T-helper 17 cell (primary cell): ENCODE measurements around the gene PRPS2. TPM values are rescaled to one million over a fixed set of nuclear protein-coding genes. Genes with fewer than 3 reads are reported as not detected.
A peak's percentile ranks its signal among the peaks of the same experiment; 100 is the strongest.

Source experiments
- ATAC-seq: fragments of 150-1000 bp; cut with Tn5 transposase; 2 replicates; pipeline ENCODE4 v1.10.0; 2021; ENCODE audit warnings: mild to moderate bottlenecking, moderate library complexity
- DNase-seq, 3 donors: peaks; one replicate each; pipeline versions ENCODE4 v3.0.0 to v3.0.0-alpha.2; 2020 to 2021
- H3K9me3 ChIP-seq: one replicate; pipeline ENCODE4 v1.7.0; 2013; ENCODE audit warnings: low read length, mild to moderate bottlenecking; ENCODE audit not compliant: control insufficient read depth, poor library complexity, severe bottlenecking
- H3K27ac Mint-ChIP-seq: one replicate; pipeline ENCODE4 v1.8.0; 2022; ENCODE audit warnings: mild to moderate bottlenecking, moderate library complexity, mixed read lengths
- H3K27me3 Mint-ChIP-seq: one replicate; pipeline ENCODE4 v1.8.0; 2022; ENCODE audit warnings: mixed read lengths
- H3K36me3 Mint-ChIP-seq: one replicate; pipeline ENCODE4 v1.8.0; 2022; ENCODE audit warnings: low read depth, mixed read lengths
- H3K4me1 Mint-ChIP-seq: one replicate; pipeline ENCODE4 v1.8.0; 2022; ENCODE audit warnings: mild to moderate bottlenecking, mixed read lengths
- H3K4me3 Mint-ChIP-seq: one replicate; pipeline ENCODE4 v1.8.0; 2022; ENCODE audit warnings: mild to moderate bottlenecking, moderate library complexity, mixed read lengths
- total RNA-seq, 4 donors: library from RNA in 2 of 4; stranded (reverse) in 2 of 4; gene quantifications; one replicate each; pipeline ENCODE4 v1.2.3 and lab custom pipeline; 2022 to 2026

The PRPS2 gene
- total RNA-seq (10 to 100 TPM; 16.8 to 21.3 TPM), total RNA-seq (lab: John Stamatoyannopoulos, UW) (17.8 to 36.6 reads per million in 2 donors)

DNA sequence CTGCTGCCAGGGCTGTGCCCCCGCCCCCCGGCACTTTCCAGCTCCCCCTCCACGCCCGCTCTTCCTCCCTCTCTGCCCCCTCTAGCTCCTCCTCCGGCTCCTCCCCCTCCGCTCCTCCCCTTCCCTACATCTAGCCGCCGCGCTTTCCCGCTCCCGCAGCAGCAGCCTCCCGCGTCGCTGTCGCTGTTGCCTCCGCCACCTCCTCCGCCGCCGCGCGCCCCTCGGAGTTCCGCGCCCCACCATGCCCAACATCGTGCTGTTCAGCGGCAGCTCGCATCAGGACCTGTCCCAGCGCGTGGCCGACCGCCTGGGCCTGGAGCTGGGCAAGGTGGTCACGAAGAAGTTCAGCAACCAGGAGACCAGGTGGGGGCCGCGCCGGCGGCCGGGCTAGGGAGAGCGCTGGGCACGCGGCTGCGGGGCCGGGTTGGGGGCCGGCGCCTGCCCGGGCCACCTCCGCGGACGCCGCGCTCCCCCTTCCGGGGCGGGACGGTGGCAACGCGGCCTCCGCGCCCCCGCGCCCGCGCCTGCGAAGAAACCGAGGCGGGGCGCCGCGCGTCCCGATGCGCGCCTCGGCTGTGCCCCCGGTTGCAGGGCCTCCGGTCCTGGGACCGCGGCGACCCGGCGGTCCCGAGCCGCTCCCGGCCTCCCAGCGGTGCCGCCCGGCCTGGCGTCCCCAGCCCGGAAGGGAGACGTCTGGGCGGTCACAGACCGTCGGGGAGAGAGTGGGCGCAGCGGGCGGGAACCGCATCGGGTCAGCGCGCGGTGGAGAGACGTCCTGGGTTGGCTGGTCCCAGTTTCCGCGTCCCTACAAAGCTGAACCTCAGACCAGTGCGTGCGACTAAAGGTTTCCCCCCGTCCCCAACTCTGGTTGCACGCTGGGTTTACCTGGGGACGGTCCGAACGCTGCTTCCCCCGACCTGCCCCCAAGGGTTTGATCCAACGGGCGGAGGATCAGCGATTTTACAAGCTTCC lies at the start of gene PRPS2:
TSS of gene PRPS2 (plus strand) at position 156 of the 972 bp plus-strand sequence. CDS start at position 242, 86 bp downstream.
- H3K4me3 Mint-ChIP-seq: peak within 1 kb of the TSS; percentile 87
- peak; percentile 94 for ATAC-seq

DNA sequence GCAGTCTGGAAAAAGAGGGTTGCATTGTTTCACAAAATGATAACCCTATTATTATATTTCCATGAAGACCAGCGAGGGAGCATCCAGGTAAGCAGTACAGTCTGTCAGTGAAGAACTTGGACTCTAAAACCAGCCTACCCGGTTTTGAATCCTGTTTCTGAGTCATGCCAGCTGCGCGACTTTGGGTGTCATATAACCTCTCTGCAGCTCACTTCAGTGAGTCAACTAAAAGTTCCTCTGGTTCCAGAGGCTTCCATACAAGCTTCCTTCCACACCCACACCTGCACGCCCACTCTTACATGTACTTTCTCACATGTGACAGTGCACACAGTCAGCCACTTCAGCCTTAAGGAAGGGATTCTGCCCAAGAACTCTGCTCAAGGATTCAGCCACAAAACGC lies 49.8 kb upstream of the PRPS2 start:
- ATAC-seq: no peak

More for the DNA sequence above, at the start of gene PRPS2:
- Mint-ChIP-seq H3K27me3 (no peaks in the 10 kb centered on the region), H3K36me3 (no peaks in the 10 kb centered on the region), H3K4me1 (peaks cover 7% of the 10 kb centered on the region), H3K27ac (peak within 1 kb of the TSS; percentile 78)
- no peaks in the 10 kb centered on the region for H3K9me3 ChIP-seq
- DNase-seq: peak; percentile 27 to 59 (median 55)

DNA sequence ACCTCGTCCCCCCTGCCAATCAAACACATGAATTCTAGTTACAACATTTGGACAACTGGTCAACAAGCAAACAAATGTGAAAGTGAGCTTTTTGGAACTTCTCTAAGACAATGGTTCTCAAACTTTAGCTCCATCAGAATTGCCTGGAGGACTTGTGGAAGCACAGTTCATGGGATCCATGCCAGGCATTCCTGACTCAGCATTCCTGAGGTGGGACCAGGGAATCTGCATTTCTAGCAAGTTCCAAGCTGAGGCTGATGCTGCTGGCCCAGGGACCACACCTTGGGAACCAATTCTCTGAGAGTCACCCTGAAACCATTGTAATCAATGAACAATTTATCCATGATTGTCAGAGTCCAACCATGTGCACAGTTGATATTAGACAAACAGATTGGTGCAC lies 43.8 kb upstream of the PRPS2 start:
- Mint-ChIP-seq H3K4me3 (no peak overlapping the region), H3K4me1 (no peaks in the 10 kb centered on the region), H3K36me3 (peaks cover 4% of the 10 kb centered on the region), H3K27me3 (no peaks in the 10 kb centered on the region), H3K27ac (no peak overlapping the region)
- no peak for DNase-seq
- no peak for ATAC-seq
- H3K9me3 ChIP-seq: no peaks in the 10 kb centered on the region

More for the DNA sequence above, 49.8 kb upstream of the PRPS2 start:
- no peaks in the 10 kb centered on the region for H3K4me1 Mint-ChIP-seq
- no peak overlapping the region for H3K27ac Mint-ChIP-seq
- H3K9me3 ChIP-seq: no peaks in the 10 kb centered on the region
- no peak overlapping the region for H3K4me3 Mint-ChIP-seq
- DNase-seq: no peak
- peaks cover 4% of the 10 kb centered on the region for H3K36me3 Mint-ChIP-seq
- peaks cover 4% of the 10 kb centered on the region for H3K27me3 Mint-ChIP-seq

DNA sequence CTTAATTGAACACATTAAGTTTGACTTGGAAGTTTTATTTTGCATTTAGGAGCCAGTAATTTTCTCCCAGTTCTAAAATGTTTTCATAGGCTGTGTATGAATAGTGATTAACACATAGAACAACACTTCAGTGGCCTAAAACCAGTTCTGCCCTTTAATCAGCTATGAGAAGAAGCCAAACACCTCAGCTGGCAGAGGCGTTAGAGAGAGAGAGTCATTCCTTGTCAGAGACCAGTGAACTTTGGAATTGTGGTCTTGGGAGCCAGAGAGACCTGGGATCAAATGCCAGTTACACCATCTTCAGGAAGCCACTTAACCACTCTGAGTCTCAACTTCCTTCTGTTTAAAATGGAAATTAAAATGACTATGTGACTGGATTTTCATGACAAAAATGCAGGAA lies 39.3 kb upstream of the PRPS2 start:
- Mint-ChIP-seq H3K36me3 (no peaks in the 10 kb centered on the region), H3K4me3 (no peak overlapping the region), H3K27ac (no peak overlapping the region), H3K27me3 (peaks cover 7% of the 10 kb centered on the region), H3K4me1 (peaks cover under 1% of the 10 kb centered on the region)
- H3K9me3 ChIP-seq: no peaks in the 10 kb centered on the region
- DNase-seq: no peak
- ATAC-seq: no peak

DNA sequence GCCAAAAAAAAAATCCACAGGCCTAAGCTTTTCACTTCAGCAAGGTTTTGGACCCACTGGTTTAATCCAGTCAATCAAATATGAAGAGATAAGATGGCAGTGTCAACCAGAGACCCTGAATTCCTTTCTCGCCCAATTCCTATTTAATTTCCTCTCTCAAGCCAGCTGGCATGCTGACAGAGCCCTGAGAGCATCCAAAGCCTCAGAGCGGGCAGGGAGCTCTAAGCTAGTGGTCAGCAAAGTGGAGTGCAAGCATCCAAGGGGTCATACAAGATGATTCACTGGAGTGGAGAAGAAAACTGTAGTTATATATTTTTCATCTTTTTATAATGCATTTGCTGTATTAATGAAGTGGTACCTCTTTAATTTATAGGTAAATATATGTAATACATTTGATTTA lies 37.8 kb upstream of the PRPS2 start:
- Mint-ChIP-seq H3K36me3 (no peaks in the 10 kb centered on the region), H3K27ac (no peak overlapping the region), H3K4me3 (no peak overlapping the region), H3K4me1 (peaks cover 4% of the 10 kb centered on the region), H3K27me3 (peaks cover 22% of the 10 kb centered on the region)
- ATAC-seq (no peak), DNase-seq (no peak)
- H3K9me3 ChIP-seq: no peaks in the 10 kb centered on the region

DNA sequence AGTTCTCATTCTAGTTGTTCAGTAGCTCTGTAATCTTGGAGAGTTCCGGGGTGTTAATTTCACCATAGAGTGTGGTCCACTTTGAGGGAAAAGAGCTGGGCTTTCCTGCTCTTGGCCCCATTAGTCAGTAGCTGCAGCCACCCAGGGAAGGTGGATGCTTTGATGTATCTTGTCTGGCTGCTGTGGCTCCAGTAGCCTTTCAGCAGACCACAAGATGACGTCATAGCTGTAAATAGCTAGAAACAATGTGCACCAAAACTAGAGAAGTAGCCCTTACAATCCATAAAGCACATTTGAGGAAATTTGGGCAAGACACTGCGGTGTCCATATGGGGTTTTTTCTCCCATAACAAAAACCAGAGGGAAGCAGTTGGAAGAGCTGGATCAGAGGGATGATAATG lies 32.9 kb upstream of the PRPS2 start:
- no peak overlapping the region for H3K27ac Mint-ChIP-seq
- DNase-seq: no peak
- H3K4me3 Mint-ChIP-seq: no peak overlapping the region
- H3K27me3 Mint-ChIP-seq: peaks cover 41% of the 10 kb centered on the region
- ATAC-seq: no peak
- H3K36me3 Mint-ChIP-seq: no peaks in the 10 kb centered on the region
- H3K4me1 Mint-ChIP-seq: peaks cover 4% of the 10 kb centered on the region
- no peaks in the 10 kb centered on the region for H3K9me3 ChIP-seq

DNA sequence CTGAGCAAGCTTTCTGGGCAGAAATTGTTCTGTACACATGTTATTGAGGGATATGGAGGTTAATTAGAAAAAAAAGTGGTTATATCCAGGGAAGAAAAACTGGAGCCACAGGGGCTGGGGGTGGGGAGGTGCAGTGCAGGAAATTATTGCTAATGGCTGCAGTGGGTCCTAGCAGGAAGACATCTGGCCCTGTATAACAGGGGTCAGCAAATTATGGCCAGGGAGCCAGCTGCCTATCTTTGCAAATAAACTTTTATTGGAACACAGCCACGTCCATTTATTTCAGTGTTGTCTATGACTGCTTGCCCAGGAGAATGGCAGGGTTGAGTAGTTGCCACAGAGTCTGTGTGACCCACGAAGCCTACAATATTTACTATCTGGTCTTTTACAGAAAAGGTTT lies 23.4 kb upstream of the PRPS2 start:
- H3K27me3 Mint-ChIP-seq: peaks cover 23% of the 10 kb centered on the region
- no peak overlapping the region for H3K27ac Mint-ChIP-seq

DNA sequence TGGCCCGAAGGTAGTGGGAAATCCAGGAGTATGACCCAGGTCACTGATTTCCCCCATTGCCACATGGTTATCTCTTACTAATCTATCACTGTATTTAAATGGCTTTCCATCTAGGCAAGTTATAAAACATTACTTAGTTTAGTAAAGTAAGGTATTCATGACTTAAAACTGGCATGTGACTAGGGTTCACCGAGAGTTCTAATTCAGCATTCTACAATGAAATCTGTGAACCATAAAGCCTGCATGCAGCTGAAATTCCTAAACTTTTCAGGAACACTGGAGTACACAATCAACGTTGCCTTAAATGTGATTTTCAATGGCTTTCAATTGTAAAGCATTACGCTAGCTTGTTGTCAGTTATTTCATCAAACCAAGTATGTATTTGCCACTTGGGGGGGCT lies 22.7 kb upstream of the PRPS2 start:
- H3K4me1 Mint-ChIP-seq: peaks cover 2% of the 10 kb centered on the region
- no peak overlapping the region for H3K4me3 Mint-ChIP-seq
- DNase-seq (no peak), ATAC-seq (no peak)
- peaks cover 6% of the 10 kb centered on the region for H3K36me3 Mint-ChIP-seq
- H3K9me3 ChIP-seq: no peaks in the 10 kb centered on the region
- no peak overlapping the region for H3K27ac Mint-ChIP-seq
- peaks cover 23% of the 10 kb centered on the region for H3K27me3 Mint-ChIP-seq

More for the DNA sequence above, 23.4 kb upstream of the PRPS2 start:
- no peak overlapping the region for H3K4me3 Mint-ChIP-seq
- peaks cover 6% of the 10 kb centered on the region for H3K36me3 Mint-ChIP-seq
- no peaks in the 10 kb centered on the region for H3K9me3 ChIP-seq
- H3K4me1 Mint-ChIP-seq: peaks cover 2% of the 10 kb centered on the region
- ATAC-seq (no peak), DNase-seq (no peak)

GRCh38 chrX:12770440-12770839 lies 20.8 kb upstream of the PRPS2 start:
- DNase-seq (no peak), ATAC-seq (no peak)
- Mint-ChIP-seq H3K4me3 (no peak overlapping the region), H3K4me1 (peaks cover 2% of the 10 kb centered on the region), H3K27me3 (peaks cover 19% of the 10 kb centered on the region), H3K27ac (no peak overlapping the region), H3K36me3 (no peaks in the 10 kb centered on the region)
- no peaks in the 10 kb centered on the region for H3K9me3 ChIP-seq

GRCh38 chrX:12771445-12772069 lies 19.7 kb upstream of the PRPS2 start:
- DNase-seq: peak; percentile 51 to 55 (median 51)
- H3K9me3 ChIP-seq: no peaks in the 10 kb centered on the region
- H3K36me3 Mint-ChIP-seq: no peaks in the 10 kb centered on the region
- ATAC-seq: peak; percentile 100
- peaks cover 2% of the 10 kb centered on the region for H3K4me1 Mint-ChIP-seq
- no peak overlapping the region for H3K27ac Mint-ChIP-seq
- peaks cover 20% of the 10 kb centered on the region for H3K27me3 Mint-ChIP-seq
- H3K4me3 Mint-ChIP-seq: no peak overlapping the region

DNA sequence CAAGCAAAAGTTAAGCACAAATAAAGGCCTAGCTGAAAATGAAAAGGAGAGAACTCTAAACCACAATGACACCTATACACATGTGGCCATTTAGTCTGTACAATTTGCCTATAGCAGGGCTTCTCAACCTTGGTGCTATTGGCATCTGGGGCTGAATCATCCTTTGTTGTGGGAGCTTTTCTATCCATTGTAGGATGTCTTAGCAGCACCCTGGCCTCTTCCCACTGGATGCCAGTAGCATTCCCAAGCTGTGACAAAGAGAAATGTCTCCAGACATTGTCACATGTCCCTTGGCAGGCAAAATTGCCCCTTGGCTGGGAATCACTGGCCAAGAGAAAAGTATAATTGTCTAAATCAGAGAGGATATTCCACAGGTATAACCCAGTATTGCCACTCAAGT lies 13.5 kb upstream of the PRPS2 start:
- H3K27ac Mint-ChIP-seq: no peak overlapping the region
- ATAC-seq: no peak
- no peaks in the 10 kb centered on the region for H3K36me3 Mint-ChIP-seq
- no peaks in the 10 kb centered on the region for H3K9me3 ChIP-seq
- no peak overlapping the region for H3K4me3 Mint-ChIP-seq
- no peak for DNase-seq
- no peaks in the 10 kb centered on the region for H3K4me1 Mint-ChIP-seq
- H3K27me3 Mint-ChIP-seq: peaks cover 12% of the 10 kb centered on the region

DNA sequence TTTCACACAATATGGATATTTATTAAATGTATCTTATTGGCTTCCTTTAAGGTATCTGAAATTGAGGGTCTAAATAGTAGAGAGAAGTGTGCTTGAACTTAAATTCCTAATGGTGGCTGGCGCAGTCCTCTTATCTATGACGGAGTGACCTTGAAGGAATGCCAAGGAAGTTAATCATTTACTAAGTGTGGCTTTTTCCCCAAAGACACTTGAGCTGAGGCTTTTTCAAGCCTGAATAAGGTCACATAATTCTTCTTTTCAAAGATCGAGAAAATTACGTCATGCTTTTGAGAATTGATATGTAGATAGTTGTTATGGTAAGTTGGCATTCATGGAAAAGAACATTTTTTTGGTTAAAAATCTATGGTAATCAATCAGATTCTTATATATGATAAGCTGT lies 11.7 kb upstream of the PRPS2 start:
- Mint-ChIP-seq H3K27me3 (peaks cover 6% of the 10 kb centered on the region), H3K4me1 (no peaks in the 10 kb centered on the region), H3K27ac (no peak overlapping the region), H3K4me3 (no peak overlapping the region), H3K36me3 (no peaks in the 10 kb centered on the region)
- ATAC-seq (no peak), DNase-seq (no peak)
- H3K9me3 ChIP-seq: no peaks in the 10 kb centered on the region

DNA sequence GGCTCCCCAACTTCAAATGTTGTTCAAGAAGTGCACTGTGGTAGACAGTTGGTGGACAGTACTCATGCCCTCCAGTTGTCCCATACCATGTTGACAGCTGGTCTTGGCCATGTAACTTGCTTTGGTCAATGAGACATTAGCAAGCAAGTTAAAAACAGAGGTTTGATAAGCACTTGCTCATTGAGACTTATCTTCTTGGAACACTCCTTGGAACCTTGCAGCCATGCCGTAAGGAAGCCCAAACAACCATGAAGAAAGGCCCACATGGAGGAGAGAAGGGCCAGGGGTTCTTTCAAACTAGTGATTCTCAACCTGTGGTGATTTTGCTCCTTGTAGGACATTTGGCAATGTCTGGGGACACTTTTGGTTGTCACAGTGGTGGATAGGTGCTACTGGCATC lies 2.6 kb upstream of the PRPS2 start:
- Mint-ChIP-seq H3K27me3 (no peaks in the 10 kb centered on the region), H3K4me3 (no peak overlapping the region), H3K4me1 (peaks cover 7% of the 10 kb centered on the region), H3K36me3 (no peaks in the 10 kb centered on the region), H3K27ac (no peak overlapping the region)
- ATAC-seq (no peak), DNase-seq (no peak)
- H3K9me3 ChIP-seq: no peaks in the 10 kb centered on the region
